HepG2 (cell line): ENCODE measurements around the gene CRK. TPM values are rescaled to one million over a fixed set of nuclear protein-coding genes. Genes with fewer than 3 reads are reported as not detected.

ENCODE experiments used
- KIAA2018 ChIP-seq: sonication (generic); formaldehyde crosslinking; IDR thresholded peaks from 2 replicates; pipeline ENCODE4 v1.5.0; 2020; ENCODE audit warnings: mild to moderate bottlenecking, missing genetic modification reagents, borderline replicate concordance
- MIER3 ChIP-seq: IDR thresholded peaks from 2 replicates; pipeline ENCODE4 v1.6.1; 2016; ENCODE audit warnings: missing compliant biosample characterization, borderline replicate concordance
- PCBP1 ChIP-seq: fragments of 200-400 bp; formaldehyde crosslinking; IDR thresholded peaks from 2 replicates; pipeline ENCODE4 v1.6.1; 2017; ENCODE audit warnings: mild to moderate bottlenecking, low read depth, low read length, borderline replicate concordance
- RFX1 ChIP-seq: fragments of 450-650 bp; IDR thresholded peaks from 2 replicates; pipeline ENCODE4 v1.6.1; 2017
- RFX3 ChIP-seq: IDR thresholded peaks from 2 replicates; pipeline ENCODE4 v1.6.1; 2016; ENCODE audit warnings: missing biosample characterization, missing genetic modification reagents
- SATB2 ChIP-seq: sonication (generic); formaldehyde crosslinking; IDR thresholded peaks from 2 replicates; pipeline ENCODE4 v1.5.0; 2020; ENCODE audit warnings: missing genetic modification reagents
- SMYD3 ChIP-seq: sonication (generic); formaldehyde crosslinking; IDR thresholded peaks from 2 replicates; pipeline ENCODE4 v1.8.1; 2023; ENCODE audit warnings: mild to moderate bottlenecking, missing genetic modification reagents
- ZBTB1 ChIP-seq: sonication (generic); formaldehyde crosslinking; IDR thresholded peaks from 2 replicates; pipeline ENCODE4 v1.4.0; 2020; ENCODE audit warnings: missing genetic modification reagents, borderline replicate concordance
- ZMAT3 ChIP-seq: sonication (generic); formaldehyde crosslinking; conservative IDR thresholded peaks from 2 replicates; pipeline ENCODE4 v1.7.0; 2021; ENCODE audit warnings: missing genetic modification reagents
- ZMAT5 ChIP-seq: sonication (generic); formaldehyde crosslinking; IDR thresholded peaks from 2 replicates; pipeline ENCODE4 v1.5.0; 2020; ENCODE audit warnings: mild to moderate bottlenecking, low read depth, missing genetic modification reagents, borderline replicate concordance
- ZNF326 ChIP-seq: sonication (generic); formaldehyde crosslinking; IDR thresholded peaks from 2 replicates; pipeline ENCODE4 v1.4.0; 2020; ENCODE audit warnings: missing genetic modification reagents, borderline replicate concordance
- ZNF34 ChIP-seq: sonication (generic); formaldehyde crosslinking; IDR thresholded peaks from 2 replicates; pipeline ENCODE4 v1.4.0; 2020; ENCODE audit warnings: mild to moderate bottlenecking, missing genetic modification reagents, borderline replicate concordance
- ZNF510 ChIP-seq: sonication (generic); formaldehyde crosslinking; IDR thresholded peaks from 2 replicates; pipeline ENCODE4 v1.4.0; 2020; ENCODE audit warnings: low read depth, mild to moderate bottlenecking, missing genetic modification reagents
- ZNF567 ChIP-seq: sonication (generic); formaldehyde crosslinking; IDR thresholded peaks from 2 replicates; pipeline ENCODE4 v1.8.1; 2023; ENCODE audit warnings: mild to moderate bottlenecking, missing genetic modification reagents, borderline replicate concordance
- ZZZ3 ChIP-seq: sonication (generic); formaldehyde crosslinking; IDR thresholded peaks from 2 replicates; pipeline ENCODE4 v1.4.0; 2020; ENCODE audit warnings: missing genetic modification reagents, mild to moderate bottlenecking, borderline replicate concordance
- polyA plus RNA-seq, 8 experiments: library from polyadenylated mRNA; depleted of rRNA in 3 of 8; stranded (reverse) in 7 of 8; unstranded in 1 of 8; fragments of >200 nt; fragmentation: Illumina TruSeq in 4 of 8; extraction: Trizol in 4 of 8; gene quantifications; 2 replicates each; pipeline versions ENCODE4 v1.2.1 to v1.2.3, GENCODE V29; 2011 to 2016; ENCODE audit warnings: low read depth in 4 of 8, missing spikeins in 1 of 8, mixed read lengths in 1 of 8; ENCODE audit not compliant: insufficient read depth in 1 of 8
- total RNA-seq, 5 experiments: library from RNA; depleted of rRNA; stranded (reverse); fragments of >200 nt; fragmentation: Illumina TruSeq; extraction: Trizol; gene quantifications; 2 replicates each; pipeline ENCODE4 v1.2.3, GENCODE V29; 2016; ENCODE audit warnings: low read depth in 1 of 5

The CRK gene
- total and polyA plus RNA-seq, 2 of the 13 experiments (the other 11 are each of a cell fraction or from before 2014, with no cell fraction given) = 47.4 to 54.2 TPM

- TF ChIP-seq KIAA2018 (CRISPR knock-in tag) = no peak
- TF ChIP-seq ZNF326 (CRISPR knock-in tag) = no peak
- TF ChIP-seq MIER3 (CRISPR knock-in tag) = no peak
- TF ChIP-seq PCBP1 = peak; percentile 44; the same call in 1 of the 2 replicates
- no peak for TF ChIP-seq ZBTB1 (CRISPR knock-in tag)
- no peak for TF ChIP-seq RFX1
- TF ChIP-seq ZNF510 (CRISPR knock-in tag) = no peak
- no peak for TF ChIP-seq RFX3 (CRISPR knock-in tag)
- TF ChIP-seq ZNF567 (CRISPR knock-in tag) = peak; percentile 7; the same call in 1 of the 2 replicates
- no peak for TF ChIP-seq SMYD3 (CRISPR knock-in tag)
- no peak for TF ChIP-seq ZMAT5 (CRISPR knock-in tag)
- TF ChIP-seq ZNF34 (CRISPR knock-in tag) = 0 out of 2 replicates have a peak, but pooled peaks have one; percentile 59
- TF ChIP-seq SATB2 = no peak
- 0 out of 2 replicates have a peak, but pooled peaks have one; percentile 35 for TF ChIP-seq ZZZ3 (CRISPR knock-in tag)
- no peak for TF ChIP-seq ZMAT3 (CRISPR knock-in tag)
These were observed 36.5 kb upstream of the CRK start, which contains the start of gene MYO1C (continued) for GRCh38 chr17:1492249-1493206.
